Glutamatergic neuron (in vitro differentiated cells): Measurements from ENCODE around the gene DPPA2. TPM values are rescaled to one million over a fixed set of nuclear protein-coding genes. Genes with fewer than 3 reads are reported as not detected.

Experiments used
- DNase-seq: peaks from one replicate; pipeline ENCODE4 v3.0.0; 2022
- H3K27ac Mint-ChIP-seq: one replicate; pipeline ENCODE4 v1.8.0; 2020; ENCODE audit warnings: mild to moderate bottlenecking, mixed read lengths, inconsistent platforms; ENCODE audit not compliant: unreplicated experiment
- H3K27me3 Mint-ChIP-seq: one replicate; pipeline ENCODE4 v1.8.0; 2020; ENCODE audit warnings: mild to moderate bottlenecking, moderate library complexity, mixed read lengths, inconsistent platforms; ENCODE audit not compliant: unreplicated experiment
- H3K36me3 Mint-ChIP-seq: one replicate; pipeline ENCODE4 v1.8.0; 2020; ENCODE audit warnings: mild to moderate bottlenecking, mixed read lengths, inconsistent platforms; ENCODE audit not compliant: unreplicated experiment
- H3K4me1 Mint-ChIP-seq: one replicate; pipeline ENCODE4 v1.8.0; 2020; ENCODE audit warnings: mild to moderate bottlenecking, low read depth, mixed read lengths, inconsistent platforms; ENCODE audit not compliant: unreplicated experiment
- H3K4me3 Mint-ChIP-seq: one replicate; pipeline ENCODE4 v1.8.0; 2020; ENCODE audit warnings: mild to moderate bottlenecking, mixed read lengths, inconsistent platforms; ENCODE audit not compliant: unreplicated experiment
- H3K9me3 Mint-ChIP-seq: one replicate; pipeline ENCODE4 v1.8.0; 2020; ENCODE audit warnings: mild to moderate bottlenecking, moderate library complexity, mixed read lengths, inconsistent platforms; ENCODE audit not compliant: unreplicated experiment
- total RNA-seq: library from RNA; stranded (reverse); fragmentation: NEBNext Ultra II Directional; extraction: Animal tissue kit (Norgen Biotek cat#: 25700); gene quantifications from one replicate; pipeline ENCODE4 v1.2.1, GENCODE V29; 2021; ENCODE audit not compliant: unreplicated experiment
- TF ChIP-seq, protein P1 (sequence below): fragments of 200-600 bp; sonication (generic); IDR thresholded peaks from one replicate; pipeline ENCODE4 v1.5.0; 2021; ENCODE audit not compliant: partially characterized antibody, unreplicated experiment

Gene DPPA2
- total RNA-seq, 1 donor from 2014 or later: 0.42 TPM

DNA sequence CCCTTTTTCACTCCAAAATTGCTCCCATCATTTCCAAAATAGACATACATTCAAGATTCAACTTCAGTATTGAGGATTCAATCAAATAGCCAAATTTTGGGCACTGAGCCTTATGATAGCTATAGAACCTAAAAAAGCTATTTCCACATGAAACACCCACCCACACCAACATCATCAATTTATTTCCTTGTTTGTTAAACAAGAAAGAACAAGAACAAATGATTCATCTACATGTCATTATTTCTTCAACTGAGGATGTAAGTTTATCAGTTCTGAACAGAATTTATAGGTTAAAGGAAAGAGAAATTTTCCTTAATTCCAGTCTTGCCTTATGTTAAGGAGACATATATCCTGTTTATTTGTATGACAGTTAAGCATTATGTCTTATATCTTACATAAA, 32.2 kb downstream of the DPPA2 start:
- Mint-ChIP-seq H3K4me1 (no peaks in the 10 kb centered on the region), H3K4me3 (no peak overlapping the region), H3K9me3 (no peaks in the 10 kb centered on the region), H3K27me3 (no peaks in the 10 kb centered on the region), H3K27ac (no peak overlapping the region), H3K36me3 (no peaks in the 10 kb centered on the region)
- no peak for DNase-seq
- TF ChIP-seq, protein P1, sequence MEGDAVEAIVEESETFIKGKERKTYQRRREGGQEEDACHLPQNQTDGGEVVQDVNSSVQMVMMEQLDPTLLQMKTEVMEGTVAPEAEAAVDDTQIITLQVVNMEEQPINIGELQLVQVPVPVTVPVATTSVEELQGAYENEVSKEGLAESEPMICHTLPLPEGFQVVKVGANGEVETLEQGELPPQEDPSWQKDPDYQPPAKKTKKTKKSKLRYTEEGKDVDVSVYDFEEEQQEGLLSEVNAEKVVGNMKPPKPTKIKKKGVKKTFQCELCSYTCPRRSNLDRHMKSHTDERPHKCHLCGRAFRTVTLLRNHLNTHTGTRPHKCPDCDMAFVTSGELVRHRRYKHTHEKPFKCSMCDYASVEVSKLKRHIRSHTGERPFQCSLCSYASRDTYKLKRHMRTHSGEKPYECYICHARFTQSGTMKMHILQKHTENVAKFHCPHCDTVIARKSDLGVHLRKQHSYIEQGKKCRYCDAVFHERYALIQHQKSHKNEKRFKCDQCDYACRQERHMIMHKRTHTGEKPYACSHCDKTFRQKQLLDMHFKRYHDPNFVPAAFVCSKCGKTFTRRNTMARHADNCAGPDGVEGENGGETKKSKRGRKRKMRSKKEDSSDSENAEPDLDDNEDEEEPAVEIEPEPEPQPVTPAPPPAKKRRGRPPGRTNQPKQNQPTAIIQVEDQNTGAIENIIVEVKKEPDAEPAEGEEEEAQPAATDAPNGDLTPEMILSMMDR: no peak

DNA sequence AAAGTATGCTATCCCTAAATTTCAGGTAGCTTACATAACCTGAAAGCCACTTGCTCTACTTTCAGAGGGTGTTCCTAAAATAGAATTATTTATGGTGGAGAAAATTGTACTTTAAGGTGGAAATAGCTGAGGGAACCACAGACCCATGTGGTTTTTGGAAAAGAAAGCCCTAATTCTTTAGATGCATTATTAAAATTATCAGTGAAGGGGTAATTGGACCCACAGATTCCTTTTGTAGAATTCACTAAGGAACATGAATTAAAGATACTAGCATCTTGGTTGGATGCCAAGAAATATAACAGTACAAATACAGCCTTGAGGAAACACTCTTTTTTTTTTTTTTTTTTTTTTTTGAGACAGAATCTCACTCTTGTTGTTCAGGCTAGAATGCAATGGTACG, 37.8 kb downstream of the DPPA2 start:
- H3K36me3 Mint-ChIP-seq: no peaks in the 10 kb centered on the region
- no peaks in the 10 kb centered on the region for H3K4me1 Mint-ChIP-seq
- H3K9me3 Mint-ChIP-seq: no peaks in the 10 kb centered on the region
- no peak overlapping the region for H3K4me3 Mint-ChIP-seq
- H3K27me3 Mint-ChIP-seq: no peaks in the 10 kb centered on the region
- DNase-seq: no peak
- no peak overlapping the region for H3K27ac Mint-ChIP-seq
- TF ChIP-seq, protein P1: no peak

DNA sequence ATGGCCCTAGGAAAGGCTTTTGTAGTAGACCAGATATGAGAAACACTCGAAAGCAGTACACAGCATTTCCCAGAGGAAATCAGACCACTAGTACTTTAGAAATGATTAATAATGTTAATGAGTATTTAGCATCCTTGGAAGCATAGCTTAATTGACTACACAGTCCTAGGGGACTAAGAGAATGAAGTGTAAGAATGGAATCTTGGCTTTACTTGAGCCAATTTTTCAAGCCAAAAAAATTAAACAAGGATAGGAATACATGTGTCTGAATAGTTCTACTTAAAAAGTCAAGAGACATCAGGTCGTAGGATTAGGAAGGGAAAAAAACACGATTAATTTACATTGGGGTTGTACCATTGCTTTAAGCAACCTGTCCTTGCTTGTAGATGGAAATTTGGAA, 38.2 kb downstream of the DPPA2 start:
- TF ChIP-seq, protein P1: no peak
- Mint-ChIP-seq H3K27ac (no peak overlapping the region), H3K36me3 (no peaks in the 10 kb centered on the region), H3K9me3 (no peaks in the 10 kb centered on the region), H3K4me1 (no peaks in the 10 kb centered on the region), H3K27me3 (no peaks in the 10 kb centered on the region), H3K4me3 (no peak overlapping the region)
- DNase-seq: no peak

DNA sequence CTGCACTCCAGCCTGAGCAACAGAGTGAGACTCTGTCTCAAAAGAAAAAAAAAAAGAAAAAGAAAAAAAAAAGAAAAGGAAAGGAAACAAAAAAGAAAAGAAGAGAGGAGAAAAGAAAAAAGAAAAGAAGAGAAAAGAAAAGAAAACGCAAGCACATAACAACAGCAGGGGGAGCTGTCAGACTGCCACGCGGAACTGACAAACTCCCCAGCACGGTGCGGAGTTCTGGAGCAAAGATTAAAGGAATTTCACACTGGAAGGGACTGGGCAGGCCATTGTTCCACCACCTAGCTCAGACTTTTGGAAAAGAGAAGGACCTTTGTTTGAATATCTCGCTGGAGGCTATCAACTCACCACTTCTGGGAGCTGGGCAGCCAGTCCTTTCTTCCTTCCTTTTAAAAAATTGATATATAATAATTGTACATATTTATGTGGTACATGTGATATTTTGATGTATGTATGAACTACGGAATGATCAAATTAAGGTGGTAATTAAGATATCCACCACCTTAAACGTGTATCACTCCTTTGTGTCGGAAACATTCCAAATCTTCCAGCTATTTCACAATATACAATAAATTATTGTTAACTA, 40.5 kb downstream of the DPPA2 start:
- TF ChIP-seq, protein P1: peak; percentile 70
- no peak overlapping the region for H3K27ac Mint-ChIP-seq
- no peak overlapping the region for H3K4me3 Mint-ChIP-seq
- peak; percentile 55 for DNase-seq
- no peaks in the 10 kb centered on the region for H3K4me1 Mint-ChIP-seq
- H3K27me3 Mint-ChIP-seq: no peaks in the 10 kb centered on the region
- H3K9me3 Mint-ChIP-seq: no peaks in the 10 kb centered on the region
- no peaks in the 10 kb centered on the region for H3K36me3 Mint-ChIP-seq

DNA sequence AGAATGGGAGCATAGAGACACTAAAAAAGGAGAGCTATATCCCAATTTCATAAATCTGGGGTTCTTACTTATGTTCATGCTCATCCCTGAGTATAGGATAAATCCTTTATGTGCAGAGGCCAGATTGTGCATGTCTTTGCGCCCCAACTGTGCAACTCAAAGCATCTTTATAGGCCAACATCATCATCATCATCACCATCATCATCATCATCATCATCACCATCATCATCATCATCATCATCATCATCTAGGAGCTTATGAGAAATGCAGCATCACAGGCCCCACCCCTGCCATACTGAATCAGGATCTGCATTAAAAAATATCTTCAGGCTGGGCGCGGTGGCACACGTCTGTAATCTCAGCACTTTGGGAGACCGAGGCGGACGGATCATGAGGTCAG, 45.5 kb downstream of the DPPA2 start:
- Mint-ChIP-seq H3K4me3 (no peak overlapping the region), H3K36me3 (no peaks in the 10 kb centered on the region), H3K4me1 (no peaks in the 10 kb centered on the region), H3K27me3 (no peaks in the 10 kb centered on the region), H3K9me3 (no peaks in the 10 kb centered on the region), H3K27ac (no peak overlapping the region)
- DNase-seq: no peak
- TF ChIP-seq, protein P1: no peak
